ENCODE results near the gene SH3BGRL2. TPM values are rescaled to one million over a fixed set of nuclear protein-coding genes. Genes with fewer than 3 reads are reported as not detected.

Gene SH3BGRL2
- total RNA-seq, 1 experiment from 2014 or later: 11.8 TPM

GRCh38 chr6:79597155-79597554, 34.0 kb upstream of the SH3BGRL2 start:
- no peak overlapping the region for H3K4ac ChIP-seq (ENCODE audit: low read depth, low read length)
- no peaks in the 10 kb centered on the region for H3K9me3 ChIP-seq (ENCODE audit: control insufficient read depth, low read depth, low read length)
- Mint-ChIP-seq H3K4me1 (no peaks in the 10 kb centered on the region), H3K9me3 (no peaks in the 10 kb centered on the region), H3K4me3 (no peak overlapping the region), H3K27ac (no peak overlapping the region; a peak in 1 of 7 replicates), H3K27me3 (ENCODE audit: low read depth) (no peaks in the 10 kb centered on the region), H3K36me3 (ENCODE audit: insufficient read depth in 1 of 3, low read depth in 3 of 3) (no peaks in the 10 kb centered on the region)
- H3K27me3 ChIP-seq (ENCODE audit: insufficient read depth, low read length): no peaks in the 10 kb centered on the region
- H3K4me1 ChIP-seq (ENCODE audit: insufficient read depth, low read length): no peaks in the 10 kb centered on the region
- H3K79me1 ChIP-seq (ENCODE audit: insufficient read depth, low read depth, low read length, poor library complexity, severe bottlenecking): no peaks in the 10 kb centered on the region
- H3K27ac ChIP-seq (ENCODE audit: insufficient read length, low read depth, low read length): no peak overlapping the region
- no peak overlapping the region for H4K91ac ChIP-seq (ENCODE audit: insufficient read length, low read depth, low read length)
- H3K79me2 ChIP-seq (ENCODE audit: insufficient read depth, low read length): no peaks in the 10 kb centered on the region
- no peak overlapping the region for H3K23ac ChIP-seq (ENCODE audit: insufficient read length, low read depth, low read length)
- no peak overlapping the region for H2BK20ac ChIP-seq (ENCODE audit: low read depth, low read length, poor library complexity, severe bottlenecking)
- H4K5ac ChIP-seq (ENCODE audit: insufficient read length, low read depth, low read length): no peak overlapping the region
- no peak overlapping the region for H2BK120ac ChIP-seq (ENCODE audit: low read depth, low read length, poor library complexity, severe bottlenecking)
- H3K9ac ChIP-seq (ENCODE audit: extremely low read depth, insufficient read length, low read length): no peak overlapping the region
- DNase-seq: no peak
- no CpG with 5 or more reads among the region's 2 CpGs for WGBS (ENCODE audit: extremely low coverage, insufficient read length, low lambda C conversion rate)
- H2AFZ ChIP-seq (ENCODE audit: low read length): no peak overlapping the region
- H2BK15ac ChIP-seq (ENCODE audit: low read depth, low read length): no peak overlapping the region
- no peak overlapping the region for H2AK5ac ChIP-seq (ENCODE audit: insufficient read length, low read length)
- H4K20me1 ChIP-seq (ENCODE audit: control insufficient read depth, insufficient read depth, insufficient read length): no peaks in the 10 kb centered on the region
- no peak overlapping the region for H3T11ph ChIP-seq (ENCODE audit: low read length)
- TF ChIP-seq CTCF (conservative IDR thresholded peaks at IDR 0.05): no peak
- H3K4me2 ChIP-seq (ENCODE audit: insufficient read depth, insufficient read length, low read length): no peak overlapping the region
- H3K18ac ChIP-seq (ENCODE audit: insufficient read length, low read depth, low read length): no peak overlapping the region
- no peak overlapping the region for H3K14ac ChIP-seq (ENCODE audit: insufficient read depth, low read length)
- H4K8ac ChIP-seq (replicated peaks; ENCODE audit: insufficient read length, low read depth, low read length): no peak overlapping the region
- no peak overlapping the region for H2BK12ac ChIP-seq (ENCODE audit: insufficient read length, low read depth, low read length)
- H3K23me2 ChIP-seq (ENCODE audit: insufficient read length, low read depth, low read length, poor library complexity, severe bottlenecking): no peaks in the 10 kb centered on the region
- no peak overlapping the region for H2BK5ac ChIP-seq (ENCODE audit: insufficient read length, low read length)
- H3K56ac ChIP-seq (ENCODE audit: insufficient read length, low read depth, low read length): no peak overlapping the region

Data from H9 (cell line).